Stimulated activated CD8-positive, alpha-beta memory T cell treated with anti-CD3 and anti-CD28 coated beads, Interleukin-12 subunit alpha, Interleukin-12 subunit beta, amount 100 ng/mL, for 1 hour (primary cell): Measurements from ENCODE around the gene SPRR1B.
"Not testable (repeated sequence)": the region's sequence is repeated elsewhere in the genome, so short reads cannot be mapped to it uniquely, and the experiment has no call there.

Experiments
- DNase-seq: peaks from one replicate; pipeline ENCODE4 v3.0.0-alpha.2; 2020; ENCODE audit warnings: low read depth

Gene SPRR1B

GRCh38 chr1:153040950-153041631, 10.1 kb downstream of the SPRR1B start, which contains the start of gene SPRR2D:
Gene SPRR2D, minus strand, starts transcription at chr1:153041120. Its CDS starts 774 bp downstream, at chr1:153040346.
- DNase-seq: no peak

- DNase-seq: no peak
Measured at GRCh38 chr1:153049211-153049610, 18.2 kb downstream of the SPRR1B start.

DNA sequence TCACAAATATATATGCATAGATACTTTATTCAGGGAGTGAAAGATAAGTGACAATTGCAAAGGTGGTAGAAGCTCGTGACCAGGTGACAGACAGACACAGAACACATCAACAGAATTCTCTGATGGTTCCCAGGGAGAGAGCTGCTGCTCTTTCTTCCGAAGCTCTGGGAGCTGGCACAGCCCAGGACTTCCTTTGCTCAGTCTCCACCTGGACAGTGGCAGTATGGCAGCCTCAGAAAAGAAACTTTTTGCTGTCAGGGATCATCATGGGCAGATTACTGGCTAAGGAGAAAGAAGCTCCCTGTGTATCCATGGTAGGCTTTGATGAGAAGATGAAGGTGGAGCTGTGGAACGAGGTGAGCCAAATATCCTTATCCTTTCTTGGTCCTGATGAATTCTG, 25.1 kb downstream of the SPRR1B start:
- DNase-seq: not testable (repeated sequence)

DNA sequence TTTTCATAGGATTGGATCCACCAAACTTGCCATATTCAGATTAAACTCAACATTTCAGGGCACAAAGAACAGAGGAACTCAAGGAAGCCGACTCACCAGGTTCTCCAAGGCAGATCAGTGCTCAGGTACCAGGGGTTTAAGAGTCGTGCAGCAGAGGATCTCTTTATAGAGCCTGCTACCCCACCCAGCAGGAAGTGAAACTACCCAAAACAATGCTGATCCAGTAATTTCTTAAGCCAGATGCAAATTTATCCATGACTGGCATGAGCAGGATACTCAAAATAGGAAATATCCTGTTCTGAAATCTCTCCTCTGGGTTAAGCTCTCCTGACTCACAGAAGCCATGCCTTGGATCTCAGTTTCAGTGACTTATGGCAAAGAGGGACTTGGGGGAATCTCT, 26.4 kb downstream of the SPRR1B start, which contains the start of gene SPRR2A:
SPRR2A (minus strand) TSS at position 138 of the 400 bp plus-strand sequence. CDS start 777 bp downstream, outside the sequence.
- DNase-seq: no peak

DNA sequence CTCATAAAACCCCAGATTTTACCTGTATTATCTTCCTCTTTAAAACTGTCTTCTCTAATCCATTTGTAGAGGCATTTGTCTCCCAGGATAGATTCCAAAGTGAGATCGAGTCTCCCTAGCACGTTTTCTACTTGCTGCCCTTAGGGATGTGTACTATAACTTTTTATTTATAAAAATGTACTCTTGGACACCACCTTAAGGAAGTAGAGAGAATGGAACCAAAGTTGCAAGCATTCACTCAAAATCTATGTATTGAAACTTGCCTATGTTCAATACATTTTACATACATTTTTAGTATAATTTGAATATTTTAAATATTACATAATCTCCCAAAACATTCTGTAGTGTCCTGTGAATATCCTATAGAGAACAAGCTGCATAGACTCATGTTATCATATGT, 27.2 kb downstream of the SPRR1B start:
- DNase-seq: no peak

DNA sequence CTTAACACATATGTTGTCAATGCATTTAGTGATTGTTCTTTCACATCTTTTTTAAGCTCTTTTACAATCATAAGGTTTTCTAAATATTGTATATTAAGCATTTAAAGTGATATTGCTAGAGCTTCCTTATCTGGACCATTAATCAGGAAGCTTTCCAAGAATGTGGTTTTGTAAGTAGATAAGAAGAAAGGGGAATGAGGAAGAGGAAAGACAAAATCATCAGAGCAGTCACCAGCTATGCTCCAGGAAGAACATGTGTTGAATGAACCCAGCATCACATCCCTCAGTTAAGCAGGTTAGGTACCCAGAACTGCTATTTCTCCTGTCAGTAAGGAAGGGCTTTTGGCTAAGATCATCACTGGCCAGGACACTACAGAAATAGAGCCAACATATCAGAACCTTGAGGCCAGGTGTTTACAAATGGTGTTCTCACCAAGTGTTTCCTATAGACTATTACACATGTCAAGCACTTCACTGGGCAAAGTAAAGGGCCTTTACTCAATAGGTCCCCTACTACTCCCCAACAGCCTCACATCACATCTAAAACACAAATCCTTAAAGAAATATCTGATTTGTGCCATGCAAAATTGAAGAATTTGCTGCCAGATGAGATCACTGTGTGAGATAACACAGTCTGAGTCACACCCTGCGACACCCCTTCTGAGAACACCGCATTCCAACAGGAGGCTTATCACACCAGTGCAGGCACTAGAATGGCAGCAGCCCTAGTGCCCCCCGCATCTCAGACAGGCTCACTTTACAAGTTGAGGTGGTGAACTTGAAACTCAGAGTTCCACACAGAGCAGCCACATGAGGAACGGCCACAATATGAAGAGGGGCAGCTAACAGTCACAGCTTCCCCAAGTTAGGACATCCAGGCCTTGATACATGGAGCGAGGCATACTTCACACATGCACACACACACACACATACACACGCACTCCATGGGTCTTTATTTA, 28.1 kb downstream of the SPRR1B start:
- no peak for DNase-seq

- DNase-seq: no peak
Measured at GRCh38 chr1:153070243-153070642, 39.2 kb downstream of the SPRR1B start.

DNA sequence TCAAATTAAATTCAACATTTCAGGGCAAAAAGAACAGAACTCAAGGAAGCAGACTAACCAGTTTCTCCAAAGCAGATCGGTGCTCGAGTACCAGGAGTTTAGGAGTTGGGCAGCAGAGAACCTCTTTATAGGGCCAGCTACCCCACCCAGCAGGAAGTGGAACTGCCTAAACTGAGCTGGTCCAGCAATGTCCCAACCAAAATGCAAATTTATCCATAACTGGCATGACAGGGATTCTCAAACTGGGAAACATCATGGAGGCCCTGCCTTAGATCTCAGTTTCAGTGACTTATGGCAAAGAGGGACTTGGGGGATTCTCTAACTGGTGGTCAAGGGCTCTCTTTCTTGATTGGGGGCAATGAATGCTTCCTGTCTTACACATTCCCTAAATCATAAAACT, 40.5 kb downstream of the SPRR1B start, which contains the start of gene SPRR2B:
SPRR2B (minus strand) TSS at position 101 of the 400 bp plus-strand sequence. CDS start 772 bp downstream, outside the sequence.
- DNase-seq: no peak

- DNase-seq: no peak
Measured at GRCh38 chr1:153072806-153073726, 42.1 kb downstream of the SPRR1B start.

DNA sequence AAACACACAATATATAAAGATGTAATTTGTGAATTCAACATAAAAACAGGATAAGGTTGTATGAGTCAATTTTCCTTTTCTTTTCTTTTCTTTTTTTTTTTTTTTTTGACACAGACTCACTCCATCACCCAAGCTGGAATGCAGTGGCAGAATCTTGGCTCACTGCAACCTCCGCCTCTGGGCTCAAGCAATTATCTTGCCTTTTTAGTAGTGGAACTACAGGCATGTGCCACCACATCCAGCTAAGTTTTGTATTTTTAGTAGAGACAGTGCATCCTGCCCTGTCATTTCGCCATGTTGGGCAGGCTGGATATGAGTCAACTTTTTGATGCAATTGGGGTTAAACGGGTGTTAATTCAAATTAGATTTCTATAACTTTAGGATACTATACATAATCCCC, 50.7 kb downstream of the SPRR1B start:
- no peak for DNase-seq
